Thyroid gland (tissue), 4 donors: Measurements from ENCODE around the gene DUXA. TPM values are rescaled to one million over a fixed set of nuclear protein-coding genes. Genes with fewer than 3 reads are reported as not detected.
"Not testable (repeated sequence)": the region's sequence is repeated elsewhere in the genome, so short reads cannot be mapped to it uniquely, and the experiment has no call there.

Experiments
- DNase-seq, 2 donors: peaks; one replicate each; pipeline ENCODE4 v3.0.0-alpha.2; 2019
- H3K27ac ChIP-seq, 3 donors: fragments of 200-600 bp; sonication (generic); 1 replicate in 2 of 3; 2 replicates in 1 of 3; pipeline ENCODE4 v1.5.1; 2016 to 2019; ENCODE audit warnings: mild to moderate bottlenecking in 1 of 3, moderate library complexity in 1 of 3
- H3K27me3 ChIP-seq: fragments of 200-600 bp; sonication (generic); one replicate; pipeline ENCODE4 v1.5.1; 2019
- H3K36me3 ChIP-seq, 2 donors: fragments of 200-600 bp; sonication (generic); one replicate each; pipeline ENCODE4 v1.5.1; 2016 to 2019
- H3K4me1 ChIP-seq, 2 donors: fragments of 200-600 bp; sonication (generic); one replicate each; pipeline ENCODE4 v1.5.1; 2017 to 2019
- H3K4me3 ChIP-seq, 3 donors: fragments of 200-600 bp; sonication (generic); replicated peaks in 1 of 3; 1 replicate in 2 of 3; 2 replicates in 1 of 3; pipeline ENCODE4 v1.5.1; 2016; ENCODE audit warnings: mild to moderate bottlenecking in 1 of 3
- H3K9me3 ChIP-seq: fragments of 200-600 bp; sonication (generic); one replicate; pipeline ENCODE4 v1.5.1; 2017
- CTCF ChIP-seq, 6 experiments: fragments of 200-600 bp in 3 of 6; fragments of 450-650 bp in 3 of 6; sonication (generic) in 3 of 6; IDR thresholded peaks; one replicate each; pipeline ENCODE4 v1.5.1; 2016 to 2019; ENCODE audit warnings: antibody characterized with exemption in 6 of 6, mild to moderate bottlenecking in 2 of 6, inconsistent platforms in 1 of 6, moderate library complexity in 1 of 6
- POLR2A ChIP-seq, 2 donors: fragments of 450-650 bp; IDR thresholded peaks; one replicate each; pipeline ENCODE4 v1.6.1; 2017; ENCODE audit warnings: antibody characterized with exemption in 2 of 2, mild to moderate bottlenecking in 2 of 2, moderate library complexity in 1 of 2
- WGBS, 2 donors: methylation state at CpG; one replicate each; pipeline ENCODE4 v1.1.5; 2017; 5-methylcytosine and 5-hydroxymethylcytosine counted together
- intact Hi-C: fragments of 100-400 bp; cut with DNase I; formaldehyde crosslinking; loops from one replicate; pipeline ENCODE4 v1.15.1; 2023
- total RNA-seq, 4 donors: library from RNA; depleted of rRNA; stranded (reverse); fragments of >200 nt; gene quantifications; one replicate each; pipeline ENCODE4 v1.2.3, GENCODE V29; 2016

Gene DUXA
- total RNA-seq, 4 donors from 2014 or later = not detected

GRCh38 chr19:57118848-57119247 is 48.4 kb downstream of the DUXA start:
- H3K9me3 ChIP-seq = no peaks in the 10 kb centered on the region
- intact Hi-C loops = no loop called here

DNA sequence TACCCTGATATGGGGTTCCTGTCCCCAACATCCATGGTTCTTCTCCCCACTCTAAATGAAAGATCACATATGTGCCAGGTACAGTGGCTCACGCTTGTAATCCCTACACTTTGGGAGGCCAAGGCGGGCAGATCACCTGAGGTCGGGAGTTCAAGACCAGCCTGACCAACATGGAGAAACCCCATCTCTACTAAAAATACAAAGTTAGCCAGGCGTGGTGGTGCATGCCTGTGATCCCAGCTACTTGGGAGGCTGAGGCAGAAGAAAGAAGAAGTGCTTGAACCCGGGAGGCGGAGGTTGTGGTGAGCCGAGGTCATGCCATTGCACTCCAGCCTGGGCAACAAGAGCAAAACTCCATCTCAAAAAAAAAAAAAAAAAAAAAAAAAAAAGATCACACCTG is 53.8 kb downstream of the DUXA start:
- H3K4me3 ChIP-seq, DNase-seq, H3K4me1 ChIP-seq, H3K36me3 ChIP-seq, intact Hi-C loops, H3K27me3 ChIP-seq, H3K9me3 ChIP-seq, H3K27ac ChIP-seq: not testable (repeated sequence)
- WGBS, 2 donors = 78 to 81% methylated on average over 7 of the region's 7 CpGs

More at GRCh38 chr19:57118848-57119247, 48.4 kb downstream of the DUXA start:
- Histone ChIP-seq H3K4me3 (no peak overlapping the region), H3K27ac (no peak overlapping the region), H3K27me3 (no peaks in the 10 kb centered on the region), H3K4me1 (no peaks in the 10 kb centered on the region), H3K36me3 (no peaks in the 10 kb centered on the region)
- WGBS, 2 donors = 59 to 68% methylated on average over 26 to 31 of the region's 32 CpGs
- DNase-seq = no peak
- TF ChIP-seq POLR2A (IDR thresholded peaks at IDR 0.05) (no peak), CTCF (IDR thresholded peaks at IDR 0.05) (no peak)

DNA sequence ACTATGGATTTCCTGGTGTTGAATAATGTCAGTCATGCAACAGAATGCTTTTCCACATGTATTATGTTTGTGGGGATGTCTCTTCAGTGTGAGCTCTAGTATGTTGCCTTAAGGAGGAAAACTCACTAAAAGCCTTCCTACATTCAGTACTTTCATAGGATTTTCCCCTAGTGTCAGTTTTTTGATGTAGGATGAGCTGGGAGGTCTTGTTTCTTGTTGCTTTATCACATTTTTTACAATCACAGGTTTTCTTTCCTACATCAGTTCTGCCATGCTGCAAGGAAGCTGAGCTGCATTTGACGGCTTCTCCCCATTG is 56.0 kb downstream of the DUXA start:
- intact Hi-C loops = no loop called here
- DNase-seq = no peak
- Histone ChIP-seq H3K4me1 (no peaks in the 10 kb centered on the region), H3K9me3 (no peaks in the 10 kb centered on the region), H3K36me3 (no peaks in the 10 kb centered on the region), H3K4me3 (no peak overlapping the region), H3K27ac (no peak overlapping the region), H3K27me3 (no peaks in the 10 kb centered on the region)
- TF ChIP-seq POLR2A (IDR thresholded peaks at IDR 0.05) (no peak), CTCF (IDR thresholded peaks at IDR 0.05) (no peak)
- WGBS, 2 donors = 88 to 100% methylated on average over 1 of the region's 1 CpG

DNA sequence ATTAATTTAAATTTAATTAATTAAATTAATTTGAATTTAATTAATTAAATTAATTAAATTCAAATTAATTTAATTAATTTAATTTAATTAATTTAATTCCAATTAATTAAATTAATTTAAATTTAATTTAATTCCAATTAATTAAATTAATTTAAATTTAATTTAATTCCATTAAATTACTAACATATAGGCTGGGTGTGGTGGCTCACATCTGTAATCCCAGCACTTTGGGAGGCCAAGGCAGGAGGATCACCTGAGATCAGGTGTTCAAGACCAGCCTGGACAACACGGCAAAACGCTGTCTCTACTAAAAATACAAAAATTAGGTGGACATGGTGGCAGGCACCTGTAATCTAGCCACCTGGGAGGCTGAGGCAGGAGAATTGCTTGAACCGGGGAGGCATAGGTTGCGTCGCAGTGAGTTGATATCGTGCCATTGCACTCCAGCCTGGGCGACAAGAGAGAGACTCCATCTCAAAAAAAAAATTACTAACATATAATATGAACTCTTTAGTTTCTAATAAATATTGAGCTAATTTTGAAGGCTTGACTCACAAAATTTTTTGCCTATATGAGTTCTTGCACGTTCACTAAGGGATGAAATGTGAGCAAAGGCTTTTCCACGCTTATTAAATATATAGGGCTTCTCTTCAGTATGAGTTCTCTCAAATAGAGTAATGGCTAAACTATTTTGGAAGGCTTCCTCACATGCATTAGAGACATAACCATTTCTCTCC is 56.5 kb downstream of the DUXA start:
- no peaks in the 10 kb centered on the region for H3K9me3 ChIP-seq

GRCh38 chr19:57106722-57107235 is 60.5 kb downstream of the DUXA start:
- no peaks in the 10 kb centered on the region for H3K9me3 ChIP-seq
- no peak for TF ChIP-seq POLR2A (IDR thresholded peaks at IDR 0.05)
- TF ChIP-seq CTCF (IDR thresholded peaks at IDR 0.05) = no peak
- H3K27ac ChIP-seq = no peak overlapping the region
- H3K4me1 ChIP-seq = no peaks in the 10 kb centered on the region
- H3K4me3 ChIP-seq = no peak overlapping the region
- no peaks in the 10 kb centered on the region for H3K36me3 ChIP-seq
- H3K27me3 ChIP-seq = no peaks in the 10 kb centered on the region
- intact Hi-C loops = no loop called here
- no peak for DNase-seq
- 14 to 34% methylated on average over 5 to 14 of the region's 42 CpGs for WGBS, 2 donors

More for the DNA sequence above, 56.5 kb downstream of the DUXA start:
- WGBS, 2 donors = 87 to 88% methylated on average over 9 of the region's 9 CpGs
- no peak for DNase-seq
- Histone ChIP-seq H3K27ac (no peak overlapping the region), H3K4me3 (no peak overlapping the region), H3K4me1 (no peaks in the 10 kb centered on the region), H3K36me3 (no peaks in the 10 kb centered on the region), H3K27me3 (no peaks in the 10 kb centered on the region)
- intact Hi-C loops = no loop called here
- TF ChIP-seq POLR2A (IDR thresholded peaks at IDR 0.05) = no peak
- no peak for TF ChIP-seq CTCF (IDR thresholded peaks at IDR 0.05)
